ENCODE results near the gene TC2N.
"Not testable (repeated sequence)": the region's sequence is repeated elsewhere in the genome, so short reads cannot be mapped to it uniquely, and the experiment has no call there.

The TC2N gene

DNA sequence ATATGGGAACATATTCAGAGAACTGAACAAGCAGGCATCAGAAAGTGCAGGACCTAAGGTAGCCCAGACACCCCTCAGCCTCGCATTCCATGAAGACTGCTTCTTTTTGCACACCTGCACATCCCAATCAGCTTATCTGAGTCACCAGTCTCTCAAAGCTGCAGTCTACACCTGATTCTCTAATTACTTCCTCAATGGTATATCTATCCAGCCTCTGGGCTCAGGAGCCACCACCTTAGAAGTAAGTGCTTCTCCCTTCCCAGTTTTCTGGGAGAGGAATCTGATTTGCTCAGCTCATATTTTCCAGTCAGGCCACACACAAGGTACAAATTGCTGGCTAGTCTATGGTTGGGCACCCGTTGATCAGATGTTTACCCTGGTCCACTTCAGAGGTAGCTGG is 21.7 kb downstream of the TC2N start:
- Histone ChIP-seq H3K9me3 (ENCODE audit: control insufficient read depth, insufficient read depth, low read depth, low read length) (no peaks in the 10 kb centered on the region), H3K4me3 (ENCODE audit: low read depth, low read length) (no peak overlapping the region), H3K4me1 (ENCODE audit: control insufficient read depth, insufficient read depth, low read length) (no peaks in the 10 kb centered on the region), H3K9ac (ENCODE audit: low read length) (no peak overlapping the region), H3K36me3 (ENCODE audit: control insufficient read depth, insufficient read depth, low read length) (no peaks in the 10 kb centered on the region), H3K27ac (ENCODE audit: low read depth, low read length) (no peak overlapping the region), H3K27me3 (ENCODE audit: control insufficient read depth, insufficient read depth, low read length) (no peaks in the 10 kb centered on the region)

GRCh38 chr14:91845056-91845455 is 22.3 kb downstream of the TC2N start:
- not testable (repeated sequence) for H3K4me1 ChIP-seq (ENCODE audit: control insufficient read depth, insufficient read depth, low read length); H3K9ac ChIP-seq (ENCODE audit: low read length); H3K9me3 ChIP-seq (ENCODE audit: control insufficient read depth, insufficient read depth, low read depth, low read length); H3K4me3 ChIP-seq (ENCODE audit: low read depth, low read length); H3K27ac ChIP-seq (ENCODE audit: low read depth, low read length); H3K36me3 ChIP-seq (ENCODE audit: control insufficient read depth, insufficient read depth, low read length); H3K27me3 ChIP-seq (ENCODE audit: control insufficient read depth, insufficient read depth, low read length)

GRCh38 chr14:91844029-91844428 is 23.3 kb downstream of the TC2N start:
- Histone ChIP-seq H3K9ac (ENCODE audit: low read length) (no peak overlapping the region), H3K27ac (ENCODE audit: low read depth, low read length) (no peak overlapping the region), H3K4me1 (ENCODE audit: control insufficient read depth, insufficient read depth, low read length) (no peaks in the 10 kb centered on the region), H3K27me3 (ENCODE audit: control insufficient read depth, insufficient read depth, low read length) (no peaks in the 10 kb centered on the region), H3K4me3 (ENCODE audit: low read depth, low read length) (no peak overlapping the region), H3K9me3 (ENCODE audit: control insufficient read depth, insufficient read depth, low read depth, low read length) (no peaks in the 10 kb centered on the region), H3K36me3 (ENCODE audit: control insufficient read depth, insufficient read depth, low read length) (no peaks in the 10 kb centered on the region)

GRCh38 chr14:91843437-91843836 is 23.9 kb downstream of the TC2N start:
- no peak overlapping the region for H3K4me3 ChIP-seq (ENCODE audit: low read depth, low read length)
- H3K9ac ChIP-seq (ENCODE audit: low read length): no peak overlapping the region
- H3K9me3 ChIP-seq (ENCODE audit: control insufficient read depth, insufficient read depth, low read depth, low read length): no peaks in the 10 kb centered on the region
- no peak overlapping the region for H3K27ac ChIP-seq (ENCODE audit: low read depth, low read length)
- no peaks in the 10 kb centered on the region for H3K36me3 ChIP-seq (ENCODE audit: control insufficient read depth, insufficient read depth, low read length)
- H3K27me3 ChIP-seq (ENCODE audit: control insufficient read depth, insufficient read depth, low read length): peaks cover 2% of the 10 kb centered on the region; the same call in 1 of the 2 replicates
- no peaks in the 10 kb centered on the region for H3K4me1 ChIP-seq (ENCODE audit: control insufficient read depth, insufficient read depth, low read length)

DNA sequence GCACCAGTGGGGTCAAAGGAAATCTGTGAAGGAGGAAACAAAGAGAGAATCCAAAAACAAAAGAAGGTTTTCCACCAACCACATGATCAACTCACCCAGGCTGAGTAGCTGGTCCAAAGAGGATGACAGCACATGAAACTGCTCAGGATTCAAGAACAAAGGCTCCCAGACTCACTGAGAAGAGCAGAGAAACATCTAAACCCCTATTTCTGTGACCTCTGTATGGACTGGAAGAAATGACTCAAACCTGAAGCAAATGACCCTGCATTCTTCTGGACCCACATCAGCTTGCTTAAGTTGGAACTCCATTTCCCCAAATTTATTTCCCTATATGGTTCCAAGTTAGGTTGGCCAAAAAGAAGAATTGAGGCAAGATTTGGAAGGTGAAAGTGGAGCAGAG is 26.3 kb downstream of the TC2N start:
- Histone ChIP-seq H3K27me3 (ENCODE audit: control insufficient read depth, insufficient read depth, low read length) (peaks cover 18% of the 10 kb centered on the region; the same call in 1 of the 2 replicates), H3K4me1 (ENCODE audit: control insufficient read depth, insufficient read depth, low read length) (peaks cover 4% of the 10 kb centered on the region), H3K9ac (ENCODE audit: low read length) (no peak overlapping the region), H3K36me3 (ENCODE audit: control insufficient read depth, insufficient read depth, low read length) (no peaks in the 10 kb centered on the region), H3K9me3 (ENCODE audit: control insufficient read depth, insufficient read depth, low read depth, low read length) (no peaks in the 10 kb centered on the region), H3K4me3 (ENCODE audit: low read depth, low read length) (no peak overlapping the region), H3K27ac (ENCODE audit: low read depth, low read length) (no peak overlapping the region)

- Histone ChIP-seq H3K27ac (ENCODE audit: low read depth, low read length) (no peak overlapping the region), H3K36me3 (ENCODE audit: control insufficient read depth, insufficient read depth, low read length) (no peaks in the 10 kb centered on the region), H3K4me1 (ENCODE audit: control insufficient read depth, insufficient read depth, low read length) (peaks cover 6% of the 10 kb centered on the region), H3K4me3 (ENCODE audit: low read depth, low read length) (no peak overlapping the region), H3K9me3 (ENCODE audit: control insufficient read depth, insufficient read depth, low read depth, low read length) (no peaks in the 10 kb centered on the region), H3K9ac (ENCODE audit: low read length) (no peak overlapping the region), H3K27me3 (ENCODE audit: control insufficient read depth, insufficient read depth, low read length) (peaks cover 31% of the 10 kb centered on the region)
These were observed 27.6 kb downstream of the TC2N start for GRCh38 chr14:91839749-91840148.

GRCh38 chr14:91837076-91837475 is 30.3 kb downstream of the TC2N start:
- Histone ChIP-seq H3K9ac (ENCODE audit: low read length) (no peak overlapping the region), H3K4me1 (ENCODE audit: control insufficient read depth, insufficient read depth, low read length) (peaks cover 9% of the 10 kb centered on the region), H3K27ac (ENCODE audit: low read depth, low read length) (no peak overlapping the region), H3K4me3 (ENCODE audit: low read depth, low read length) (peak overlapping the region; percentile 84), H3K27me3 (ENCODE audit: control insufficient read depth, insufficient read depth, low read length) (peaks cover 35% of the 10 kb centered on the region), H3K9me3 (ENCODE audit: control insufficient read depth, insufficient read depth, low read depth, low read length) (no peaks in the 10 kb centered on the region), H3K36me3 (ENCODE audit: control insufficient read depth, insufficient read depth, low read length) (no peaks in the 10 kb centered on the region)

- H3K36me3 ChIP-seq (ENCODE audit: control insufficient read depth, insufficient read depth, low read length): no peaks in the 10 kb centered on the region
- H3K4me1 ChIP-seq (ENCODE audit: control insufficient read depth, insufficient read depth, low read length): peaks cover 15% of the 10 kb centered on the region
- H3K27ac ChIP-seq (ENCODE audit: low read depth, low read length): no peak overlapping the region
- H3K27me3 ChIP-seq (ENCODE audit: control insufficient read depth, insufficient read depth, low read length): peaks cover 35% of the 10 kb centered on the region
- peak overlapping the region; percentile 57 for H3K9ac ChIP-seq (ENCODE audit: low read length)
- peak overlapping the region; percentile 84 for H3K4me3 ChIP-seq (ENCODE audit: low read depth, low read length)
- H3K9me3 ChIP-seq (ENCODE audit: control insufficient read depth, insufficient read depth, low read depth, low read length): no peaks in the 10 kb centered on the region
These were observed 31.2 kb downstream of the TC2N start for GRCh38 chr14:91835920-91836843.

DNA sequence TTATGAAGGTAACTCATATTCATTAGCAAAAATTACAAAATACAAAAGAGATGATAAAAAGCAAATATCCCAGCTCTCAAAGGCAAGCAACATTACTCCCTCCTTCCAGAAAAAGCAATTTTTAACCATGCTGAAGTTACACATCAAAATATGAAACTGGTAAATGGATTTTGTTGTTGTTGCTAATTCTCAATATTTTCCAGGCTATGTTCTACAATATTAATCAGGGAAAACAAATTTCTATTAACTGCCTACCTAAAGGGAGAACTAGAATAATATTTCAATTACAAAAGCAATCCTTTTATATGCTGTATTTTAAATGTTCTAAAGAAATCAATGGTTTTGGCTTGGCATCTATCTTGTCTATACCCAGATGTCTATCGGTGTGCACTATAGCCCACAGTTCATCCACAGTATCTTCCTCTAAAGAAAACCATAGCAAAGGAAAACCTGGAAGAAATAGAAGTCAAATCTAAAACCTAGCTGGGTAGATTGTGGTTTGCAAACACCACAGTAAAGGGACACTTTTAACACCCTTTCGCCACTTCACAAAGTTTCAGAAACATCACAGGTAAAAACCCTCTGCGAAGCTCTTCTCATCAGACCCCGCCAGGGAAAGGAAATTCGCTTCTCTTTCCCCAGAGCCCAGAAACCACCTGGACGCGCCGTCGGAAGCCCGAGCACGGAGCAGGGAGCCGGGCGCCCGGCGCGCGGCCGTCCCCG is 32.0 kb downstream of the TC2N start:
- Histone ChIP-seq H3K9ac (ENCODE audit: low read length) (no peak overlapping the region), H3K36me3 (ENCODE audit: control insufficient read depth, insufficient read depth, low read length) (no peaks in the 10 kb centered on the region), H3K27me3 (ENCODE audit: control insufficient read depth, insufficient read depth, low read length) (peaks cover 35% of the 10 kb centered on the region), H3K9me3 (ENCODE audit: control insufficient read depth, insufficient read depth, low read depth, low read length) (no peaks in the 10 kb centered on the region), H3K4me3 (ENCODE audit: low read depth, low read length) (peak overlapping the region; percentile 84), H3K4me1 (ENCODE audit: control insufficient read depth, insufficient read depth, low read length) (peaks cover 18% of the 10 kb centered on the region), H3K27ac (ENCODE audit: low read depth, low read length) (no peak overlapping the region)

- H3K4me1 ChIP-seq (ENCODE audit: control insufficient read depth, insufficient read depth, low read length): peaks cover 26% of the 10 kb centered on the region
- no peaks in the 10 kb centered on the region for H3K9me3 ChIP-seq (ENCODE audit: control insufficient read depth, insufficient read depth, low read depth, low read length)
- no peaks in the 10 kb centered on the region for H3K36me3 ChIP-seq (ENCODE audit: control insufficient read depth, insufficient read depth, low read length)
- H3K27ac ChIP-seq (ENCODE audit: low read depth, low read length): no peak overlapping the region
- H3K27me3 ChIP-seq (ENCODE audit: control insufficient read depth, insufficient read depth, low read length): peaks cover 35% of the 10 kb centered on the region
- no peak overlapping the region for H3K9ac ChIP-seq (ENCODE audit: low read length)
- no peak overlapping the region for H3K4me3 ChIP-seq (ENCODE audit: low read depth, low read length)
These were observed 32.8 kb downstream of the TC2N start for GRCh38 chr14:91834571-91834970.

DNA sequence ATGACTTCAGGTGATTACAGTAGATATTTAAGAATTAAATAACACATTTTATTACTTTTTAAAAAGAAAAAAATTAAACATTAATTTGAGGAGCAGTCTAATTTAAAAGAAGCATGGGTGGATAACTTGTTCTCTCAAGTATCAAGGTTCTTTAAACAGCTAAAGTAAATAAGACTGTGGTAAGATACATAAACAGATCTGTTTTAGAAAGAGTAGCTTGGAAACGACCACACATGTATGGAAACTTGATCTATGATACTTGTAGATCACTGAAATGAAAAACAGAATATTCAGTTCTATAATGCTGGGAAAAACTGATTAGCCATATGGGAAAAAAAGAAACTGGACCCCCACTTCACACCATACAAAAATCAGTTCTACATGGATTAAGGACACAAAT is 36.0 kb downstream of the TC2N start:
- H3K36me3 ChIP-seq (ENCODE audit: control insufficient read depth, insufficient read depth, low read length): no peaks in the 10 kb centered on the region
- H3K27me3 ChIP-seq (ENCODE audit: control insufficient read depth, insufficient read depth, low read length): peaks cover 18% of the 10 kb centered on the region
- H3K27ac ChIP-seq (ENCODE audit: low read depth, low read length): no peak overlapping the region
- H3K9ac ChIP-seq (ENCODE audit: low read length): no peak overlapping the region
- peaks cover 24% of the 10 kb centered on the region for H3K4me1 ChIP-seq (ENCODE audit: control insufficient read depth, insufficient read depth, low read length)
- peaks cover 6% of the 10 kb centered on the region; the same call in 1 of the 2 replicates for H3K9me3 ChIP-seq (ENCODE audit: control insufficient read depth, insufficient read depth, low read depth, low read length)
- 0 out of 2 replicates have a peak overlapping the region, but pooled peaks have one; percentile 10 for H3K4me3 ChIP-seq (ENCODE audit: low read depth, low read length)
